Tibial nerve (tissue), 4 donors: ENCODE data around the gene USP51.
"Not testable (repeated sequence)": the region's sequence is repeated elsewhere in the genome, so short reads cannot be mapped to it uniquely, and the experiment has no call there.

Experiments used
- CTCF ChIP-seq, 5 experiments: fragments of 200-600 bp in 3 of 5; fragments of 450-650 bp in 2 of 5; sonication (generic) in 3 of 5; IDR thresholded peaks; one replicate each; pipeline ENCODE4 v1.5.1; 2016 to 2019; ENCODE audit warnings: antibody characterized with exemption in 5 of 5, mild to moderate bottlenecking in 3 of 5, moderate library complexity in 2 of 5
- EP300 ChIP-seq, 2 donors: sonication (generic); formaldehyde crosslinking; IDR thresholded peaks; one replicate each; pipeline ENCODE4 v1.6.1; 2017; ENCODE audit warnings: antibody characterized with exemption in 2 of 2, mild to moderate bottlenecking in 1 of 2

- TF ChIP-seq CTCF, EP300 (IDR thresholded peaks at IDR 0.05): not testable (repeated sequence)
Observed at GRCh38 chrX:55479956-55480355, 9.7 kb downstream of the USP51 start.
